GM18526 (cell line): ENCODE results near the gene UROD.

Experiments used
- POLR2A ChIP-seq: IDR thresholded peaks from 3 replicates; pipeline ENCODE4 v1.6.1; 2011; ENCODE audit not compliant: insufficient read length; ENCODE audit errors: extremely low read depth

Gene UROD

DNA sequence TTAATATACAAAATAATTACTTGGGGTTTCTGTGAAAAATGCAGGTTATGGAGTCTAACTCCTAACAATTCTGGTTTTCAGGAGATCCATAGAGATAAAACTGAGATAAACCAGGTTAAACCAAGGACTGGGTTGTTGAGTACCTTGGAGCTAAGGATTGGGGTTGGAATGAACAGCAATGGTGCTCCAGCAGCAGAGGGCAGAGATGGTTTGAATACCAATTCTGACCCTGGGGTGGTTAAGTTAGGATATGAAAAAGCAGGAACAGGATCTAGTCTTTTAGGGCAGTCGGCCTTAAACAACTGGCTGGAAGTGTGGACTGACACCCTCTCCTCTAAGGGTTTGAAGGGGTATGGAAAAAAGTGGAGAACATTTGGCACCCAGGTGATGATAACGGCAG lies 53.0 kb downstream of the UROD start:
- TF ChIP-seq POLR2A = no peak
